Middle frontal gyrus (tissue), 1 donor: ENCODE results near the gene TMOD2.

Experiments used
- DNase-seq: peaks from one replicate; pipeline ENCODE4 v3.0.0-alpha.2; 2015; ENCODE audit warnings: low spot score; ENCODE audit errors: extremely low spot score

Gene TMOD2

DNA sequence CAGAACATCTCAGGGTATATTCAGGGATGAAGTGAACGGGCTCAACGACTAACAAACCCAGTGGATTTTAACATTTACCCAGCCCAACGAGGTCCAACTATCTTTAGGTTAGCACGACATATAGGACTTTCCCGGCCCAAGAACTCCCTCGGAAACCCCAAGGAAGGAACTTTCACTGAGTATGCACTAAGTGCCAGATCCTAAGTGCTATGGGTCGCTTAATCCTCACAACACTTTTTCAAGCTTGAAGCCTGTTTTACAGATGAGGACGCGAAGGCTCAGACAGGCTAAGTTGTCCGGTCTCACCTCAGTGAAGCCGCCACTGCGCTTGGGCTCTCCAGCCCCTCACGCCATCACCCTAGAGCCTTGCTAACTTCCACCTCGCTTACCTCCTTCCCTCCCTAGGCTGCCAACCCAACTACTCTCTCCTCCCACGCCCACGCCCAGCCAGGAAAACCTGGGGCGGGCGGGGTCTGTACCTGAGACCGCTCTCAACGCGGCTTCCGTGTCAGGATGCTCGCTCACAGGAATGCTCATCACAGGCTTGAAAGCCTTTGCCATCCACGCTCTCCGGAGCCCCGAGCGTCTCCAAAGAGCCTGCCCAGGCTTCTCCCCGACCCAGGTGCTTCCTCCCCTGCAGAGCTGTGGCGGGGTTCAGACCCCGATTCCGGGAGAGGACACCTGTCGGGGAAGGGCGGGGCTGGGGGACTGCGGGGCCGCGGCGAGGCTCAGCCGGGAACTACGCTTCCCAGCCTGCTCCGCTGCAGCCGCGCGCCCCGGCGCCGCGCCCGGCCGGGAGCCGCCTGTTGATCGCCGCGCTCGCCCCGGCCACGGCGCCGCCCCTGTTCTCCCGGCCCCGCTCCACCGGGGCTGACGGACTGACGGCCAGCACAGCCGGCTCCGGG, at the start of gene TMOD2:
Gene TMOD2, plus strand, starts transcription at position 806 of the 905 bp plus-strand sequence. CDS start 14,845 bp downstream, outside the sequence.
- peak; percentile 66 for DNase-seq

- no peak for DNase-seq
Measured at GRCh38 chr15:51702710-51703109, 48.7 kb upstream of the TMOD2 start.

GRCh38 chr15:51706291-51706690, 45.1 kb upstream of the TMOD2 start:
- no peak for DNase-seq

DNA sequence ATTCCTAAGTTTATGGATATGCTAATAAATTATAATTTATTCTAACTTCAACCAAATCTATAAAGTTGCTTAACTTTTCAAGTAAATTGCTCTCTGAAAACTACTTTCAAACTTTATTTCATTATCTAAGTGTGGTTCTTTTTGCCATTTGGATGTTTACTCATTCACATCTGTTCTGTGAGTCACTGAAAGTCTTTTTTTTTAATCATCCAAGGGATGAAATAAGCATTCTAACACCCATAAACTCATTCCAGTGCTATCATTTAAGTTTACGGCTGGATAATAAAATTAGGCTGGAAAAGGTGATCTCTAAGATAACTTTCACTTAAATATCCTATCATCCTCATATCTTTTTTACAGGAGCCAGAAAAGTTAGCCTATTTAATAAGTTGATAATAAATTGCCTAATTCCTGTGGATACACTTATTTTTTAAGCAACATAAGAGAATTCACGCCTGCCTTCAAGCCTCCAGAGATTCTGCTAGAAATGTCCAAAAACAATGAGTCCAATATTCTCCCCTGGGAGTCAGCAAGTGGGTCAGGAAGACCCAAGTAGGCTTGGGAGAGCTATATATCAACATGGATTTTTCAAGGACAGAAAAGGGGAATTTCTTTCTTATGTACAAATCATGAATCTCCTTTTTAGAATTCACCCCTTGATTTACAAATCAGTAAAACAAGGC, 44.3 kb upstream of the TMOD2 start:
- no peak for DNase-seq

DNA sequence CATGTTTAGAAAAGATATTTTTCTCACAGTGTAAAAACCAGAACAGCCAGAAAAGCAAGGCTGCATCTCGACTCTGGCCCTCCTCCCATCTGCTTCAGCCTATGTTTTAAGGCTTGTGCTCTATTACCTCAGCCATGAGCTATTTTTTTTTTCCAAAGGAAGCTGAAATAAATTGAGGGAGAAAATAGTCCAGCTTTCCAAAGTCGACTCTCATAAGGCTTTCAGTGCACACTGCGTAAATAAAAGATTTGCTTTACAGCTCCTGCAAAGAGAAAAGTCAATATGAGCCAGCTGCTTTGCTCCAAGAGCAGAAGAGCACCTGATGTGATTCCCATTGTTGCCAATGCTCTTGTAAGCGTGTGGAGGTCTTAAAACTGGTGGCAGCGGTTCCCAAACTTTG, 43.4 kb upstream of the TMOD2 start:
- DNase-seq: no peak

DNA sequence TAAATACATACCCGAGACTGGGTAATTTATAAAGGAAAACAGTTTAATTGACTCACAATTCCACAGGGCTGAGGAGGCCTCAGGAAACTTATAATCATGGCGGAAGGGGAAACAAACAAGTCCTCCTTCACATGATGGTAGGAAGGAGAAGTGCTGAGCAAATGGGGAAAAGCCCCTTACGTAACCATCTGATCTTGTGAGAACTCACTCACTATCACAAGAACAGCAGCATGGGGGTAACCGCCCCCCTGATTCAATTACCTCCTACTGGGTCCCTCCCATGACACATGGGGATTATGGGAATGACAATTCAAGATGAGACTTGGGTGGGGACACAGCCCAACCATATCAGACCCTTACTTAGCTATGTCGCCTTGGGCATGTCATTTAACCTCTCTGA, 42.4 kb upstream of the TMOD2 start:
- DNase-seq: no peak

DNA sequence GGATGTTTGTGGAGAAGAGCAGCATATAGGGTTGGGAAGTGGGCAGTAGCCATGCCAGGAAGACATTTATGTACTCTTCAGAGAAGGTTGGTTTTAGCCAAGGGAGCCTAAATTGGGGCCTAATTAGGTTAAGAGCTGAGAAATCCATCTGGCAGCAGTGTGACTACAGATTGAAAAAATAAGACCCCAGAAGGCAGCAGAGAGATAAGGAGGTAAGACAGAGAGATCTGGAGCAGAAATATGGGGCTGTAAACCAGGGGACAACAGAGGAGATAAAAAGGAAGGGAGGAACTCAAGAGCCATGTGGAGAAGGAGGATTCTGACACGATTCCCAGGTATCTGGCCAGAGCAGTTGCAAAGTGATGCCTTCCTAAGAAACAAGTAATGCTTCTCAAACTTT, 37.2 kb upstream of the TMOD2 start:
- DNase-seq: no peak

GRCh38 chr15:51714911-51715310, 36.5 kb upstream of the TMOD2 start:
- no peak for DNase-seq

DNA sequence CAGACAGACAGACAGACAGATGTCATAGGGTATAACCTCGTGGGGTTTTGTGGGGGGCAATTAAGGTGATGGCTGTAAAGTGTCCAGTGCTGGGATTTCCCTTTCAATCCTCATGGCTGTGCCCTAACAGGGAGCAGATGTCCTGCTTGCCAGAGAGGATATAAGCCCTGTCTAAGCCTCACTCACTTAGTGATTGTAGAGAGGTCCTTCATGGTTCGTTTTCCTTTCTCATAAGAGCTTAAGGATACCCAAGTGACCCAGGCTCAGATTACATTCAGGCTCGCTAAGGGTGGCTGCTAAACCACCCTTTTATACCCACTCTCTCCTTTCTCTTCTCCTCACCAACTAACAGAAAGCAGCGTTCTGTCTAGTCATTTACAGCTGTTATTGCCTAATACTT, 33.2 kb upstream of the TMOD2 start:
- DNase-seq: no peak

DNA sequence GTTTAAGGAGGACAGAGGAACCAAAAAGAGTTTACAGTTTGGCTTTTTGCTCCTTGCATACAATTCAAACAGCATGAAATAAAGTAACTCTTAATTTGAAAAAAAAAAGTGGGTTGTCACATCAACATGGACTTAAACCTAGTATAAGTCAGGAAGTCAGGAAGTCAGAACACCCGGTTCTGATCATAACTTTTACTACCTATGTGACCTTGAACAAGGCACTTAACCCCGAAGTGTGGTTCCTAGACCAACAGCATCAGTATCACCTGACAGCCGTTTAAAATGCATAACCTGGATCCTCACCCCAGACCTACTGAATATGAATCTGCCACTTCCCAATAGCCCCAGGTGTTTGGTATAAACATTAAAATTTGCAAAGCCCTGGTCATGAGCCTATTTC, 32.7 kb upstream of the TMOD2 start:
- no peak for DNase-seq

GRCh38 chr15:51720201-51720995, 31.0 kb upstream of the TMOD2 start:
- no peak for DNase-seq

GRCh38 chr15:51721199-51721960, 30.0 kb upstream of the TMOD2 start:
- DNase-seq: no peak

- DNase-seq: no peak
Measured at GRCh38 chr15:51724199-51724598, 27.2 kb upstream of the TMOD2 start.

GRCh38 chr15:51724673-51725072, 26.7 kb upstream of the TMOD2 start:
- no peak for DNase-seq

DNA sequence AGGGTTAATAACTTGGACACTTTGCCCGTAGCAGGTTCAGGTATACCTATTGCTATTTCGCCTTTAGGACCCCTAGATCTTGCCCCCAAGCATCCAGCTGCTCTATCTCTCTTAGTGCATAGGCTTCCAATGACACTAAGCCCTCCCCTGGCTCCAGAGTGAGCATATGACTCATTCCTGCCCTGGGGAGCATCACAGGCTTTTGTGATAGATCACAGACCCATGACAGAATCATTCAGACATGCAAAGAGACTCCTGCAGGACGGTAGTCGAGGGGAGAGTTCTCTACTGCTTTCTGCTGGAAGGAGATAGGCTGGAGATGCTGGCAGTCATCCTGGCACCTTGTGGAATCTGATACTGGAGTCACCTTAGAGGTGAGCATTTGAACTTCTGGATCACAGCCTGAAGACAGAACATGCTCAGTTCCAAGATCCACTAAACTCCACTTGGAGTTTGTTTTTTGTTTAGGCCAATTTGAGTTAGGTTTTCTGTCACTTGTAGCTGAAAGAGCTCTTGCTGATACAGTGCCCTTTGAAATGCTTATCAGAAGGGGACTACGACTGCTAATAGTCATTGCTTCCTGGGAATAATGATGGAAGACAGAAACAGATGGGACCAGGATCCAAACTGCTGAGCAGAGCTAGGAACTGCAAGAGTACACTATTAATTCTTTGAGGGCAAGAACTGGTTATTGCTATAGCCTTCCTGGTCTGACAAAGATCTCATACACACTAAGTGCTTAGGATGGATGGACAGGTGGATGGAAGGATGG, 24.9 kb upstream of the TMOD2 start:
- no peak for DNase-seq

- DNase-seq: no peak
Measured at GRCh38 chr15:51727141-51727897, 24.1 kb upstream of the TMOD2 start.

DNA sequence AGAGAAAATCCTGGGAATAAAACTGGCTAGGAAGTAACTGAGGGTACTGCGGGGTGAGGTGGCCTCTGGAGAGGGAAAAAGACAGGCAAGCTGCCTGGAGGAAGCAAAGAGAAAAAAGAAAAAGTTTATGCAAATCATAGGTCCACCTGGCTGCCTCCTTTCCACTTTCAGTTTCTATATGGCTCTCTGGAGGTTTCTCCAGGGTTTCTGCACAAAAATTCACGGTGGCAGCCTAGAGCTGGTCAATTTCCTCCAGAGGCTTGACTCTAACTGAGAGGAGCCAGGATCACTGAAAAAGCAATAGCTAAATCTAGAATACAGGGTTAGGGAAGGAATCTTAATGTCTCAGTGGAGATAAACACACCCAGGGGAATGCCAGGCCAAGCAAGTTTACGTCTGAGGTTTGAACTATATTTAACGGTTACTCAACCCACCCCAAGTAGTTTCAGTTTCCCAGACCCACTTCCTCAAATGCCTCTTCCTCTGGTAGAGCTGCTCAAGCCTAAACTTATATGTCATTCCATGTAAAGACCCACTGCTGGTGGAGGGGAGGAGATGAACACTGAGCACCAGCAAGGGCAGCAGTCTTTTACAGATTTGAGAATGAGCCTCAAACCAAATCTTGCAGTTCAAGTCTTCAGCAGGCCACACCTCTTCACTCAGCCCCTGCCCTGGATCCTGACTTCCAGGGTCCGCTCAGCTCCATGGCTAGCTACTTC, 19.7 kb upstream of the TMOD2 start:
- DNase-seq: no peak

- DNase-seq: no peak
Measured at GRCh38 chr15:51732646-51733045, 18.8 kb upstream of the TMOD2 start.
